Activated T-helper 1 cell treated with anti-CD3 and anti-CD28 coated beads, Interleukin-12 subunit alpha, Interleukin-12 subunit beta, Interleukin-2, Interleukin-4 antibody, amounts not matched to agents 30 ng/mL and 10 ng/mL and 1 ng/mL, durations not matched to agents 14 hours and 24 hours and 36 hours (primary cell): ENCODE results near the gene NRXN2. TPM values are rescaled to one million over a fixed set of nuclear protein-coding genes. Genes with fewer than 3 reads are reported as not detected.

ENCODE experiments used
- DNase-seq: peaks from one replicate; pipeline ENCODE4 v3.0.0; 2021; ENCODE audit warnings: low spot score
- H3K27ac Mint-ChIP-seq: one replicate; pipeline ENCODE4 v1.8.0; 2021; ENCODE audit warnings: mild to moderate bottlenecking, mixed read lengths
- H3K27me3 Mint-ChIP-seq: one replicate; pipeline ENCODE4 v1.8.0; 2022; ENCODE audit warnings: mild to moderate bottlenecking, moderate library complexity, mixed read lengths; ENCODE audit not compliant: insufficient read depth
- H3K36me3 Mint-ChIP-seq: one replicate; pipeline ENCODE4 v1.8.0; 2021; ENCODE audit warnings: low read depth, mixed read lengths
- H3K4me1 Mint-ChIP-seq: one replicate; pipeline ENCODE4 v1.8.0; 2021; ENCODE audit warnings: low read depth, mixed read lengths
- H3K4me3 Mint-ChIP-seq: one replicate; pipeline ENCODE4 v1.8.0; 2021; ENCODE audit warnings: mild to moderate bottlenecking, moderate library complexity, mixed read lengths
- H3K9me3 Mint-ChIP-seq: one replicate; pipeline ENCODE4 v1.8.0; 2021; ENCODE audit warnings: mixed read lengths
- intact Hi-C: fragments of 100-400 bp; cut with micrococcal nuclease; formaldehyde crosslinking; loops from one replicate; pipeline ENCODE4 v1.15.1; 2024
- total RNA-seq: library from RNA; stranded (reverse); gene quantifications from 2 replicates; pipeline ENCODE4 v1.2.3, GENCODE V29; 2022

Gene NRXN2
- total RNA-seq, 1 donor from 2014 or later = 0.23 TPM

GRCh38 chr11:64729851-64730382 is 6.9 kb upstream of the NRXN2 start:
- no peak overlapping the region for H3K4me3 Mint-ChIP-seq
- no peak overlapping the region for H3K27ac Mint-ChIP-seq
- no peak for DNase-seq
- H3K36me3 Mint-ChIP-seq = peaks cover 27% of the 10 kb centered on the region
- peaks cover 4% of the 10 kb centered on the region for H3K4me1 Mint-ChIP-seq
- intact Hi-C loops = no loop called here
- no peaks in the 10 kb centered on the region for H3K9me3 Mint-ChIP-seq
- no peaks in the 10 kb centered on the region for H3K27me3 Mint-ChIP-seq

DNA sequence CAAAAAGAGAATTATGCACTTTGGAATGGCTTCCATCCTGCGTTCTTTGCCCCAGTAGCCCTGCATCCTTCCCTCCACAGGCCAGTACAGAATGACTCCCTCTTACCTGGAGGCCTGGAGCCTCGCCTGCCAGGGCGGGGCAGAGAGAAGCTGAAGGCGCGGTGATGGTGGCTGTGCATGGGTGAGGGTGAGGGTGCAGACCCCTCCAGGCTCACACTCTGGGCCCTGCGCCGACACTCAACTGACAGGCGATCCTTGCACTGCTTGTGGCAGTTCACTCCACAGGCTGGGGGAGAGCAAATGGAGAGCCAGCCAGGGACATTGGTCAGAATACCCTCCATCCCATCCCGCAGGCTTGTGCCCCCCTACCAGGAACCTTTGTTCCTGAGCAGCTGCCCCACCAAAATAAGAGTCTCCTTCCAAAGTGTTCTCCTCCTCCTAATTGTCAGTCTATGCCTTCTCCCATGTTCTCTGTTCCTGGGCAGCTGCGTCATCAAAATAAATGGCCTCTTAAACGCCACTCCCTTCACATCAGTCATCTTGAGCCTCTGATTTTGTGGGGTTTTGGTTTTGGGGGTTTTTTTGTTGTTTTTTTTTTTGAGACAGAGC is 5.9 kb upstream of the NRXN2 start:
- H3K27me3 Mint-ChIP-seq = no peaks in the 10 kb centered on the region
- intact Hi-C loops = no loop called here
- no peak overlapping the region for H3K27ac Mint-ChIP-seq
- peaks cover 12% of the 10 kb centered on the region for H3K4me1 Mint-ChIP-seq
- H3K9me3 Mint-ChIP-seq = no peaks in the 10 kb centered on the region
- no peak for DNase-seq
- H3K36me3 Mint-ChIP-seq = peaks cover 20% of the 10 kb centered on the region
- H3K4me3 Mint-ChIP-seq = no peak overlapping the region

DNA sequence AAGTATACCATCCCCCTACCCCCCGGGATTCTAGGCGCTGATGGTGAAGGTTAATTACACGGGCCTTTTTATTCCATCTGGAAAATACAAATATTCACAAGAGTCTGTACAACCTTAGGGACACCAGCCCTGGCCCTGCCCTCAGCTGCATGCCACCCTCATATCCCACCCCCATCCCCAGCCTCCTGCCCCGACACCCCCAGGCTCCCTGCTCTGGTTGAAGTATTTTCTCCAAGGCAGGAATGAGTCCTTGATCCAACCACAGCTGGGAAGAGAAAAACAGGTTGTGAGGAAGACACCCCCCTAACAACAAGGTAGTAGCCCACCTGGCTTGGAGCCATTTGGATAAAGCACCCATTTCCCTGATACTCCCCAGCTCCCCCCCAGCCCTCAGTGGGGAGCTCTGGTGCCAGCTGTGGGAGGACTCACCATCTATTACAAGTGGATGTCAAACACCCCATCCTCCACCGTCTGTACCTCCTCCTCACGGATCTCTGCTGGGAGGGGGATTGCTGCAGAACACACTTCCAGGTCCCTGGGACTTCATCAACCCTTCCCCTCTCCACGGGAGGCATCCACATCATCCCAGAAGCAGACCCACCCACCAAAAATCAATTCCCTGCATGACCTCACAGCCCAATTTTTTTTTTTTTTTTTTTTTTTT is 4.0 kb upstream of the NRXN2 start:
- H3K27ac Mint-ChIP-seq = no peak overlapping the region

DNA sequence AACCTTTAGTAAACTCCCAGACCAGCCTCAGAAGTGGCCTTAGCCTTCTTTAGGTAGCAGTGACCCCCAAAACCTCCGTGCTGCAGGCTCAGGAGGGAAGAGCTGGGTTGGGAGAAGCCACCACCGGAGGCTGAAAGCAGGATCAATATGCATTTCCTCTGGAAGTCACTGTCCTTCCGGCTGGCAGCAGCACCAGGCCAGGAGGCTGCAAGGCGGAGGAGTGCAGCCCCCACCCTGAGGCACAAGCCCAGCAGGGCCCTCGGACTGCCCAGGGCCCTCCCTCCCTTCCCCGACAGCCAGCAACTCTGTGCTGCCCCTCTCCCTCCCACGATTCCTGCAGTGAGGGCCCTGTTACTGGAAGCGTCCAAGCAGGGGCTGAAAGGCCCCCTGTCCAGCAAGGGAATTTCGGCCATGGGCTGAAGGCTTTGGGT is 3.2 kb upstream of the NRXN2 start:
- Mint-ChIP-seq H3K9me3 (no peaks in the 10 kb centered on the region), H3K4me1 (peaks cover 13% of the 10 kb centered on the region), H3K27ac (no peak overlapping the region), H3K36me3 (peaks cover 13% of the 10 kb centered on the region), H3K27me3 (peaks cover 14% of the 10 kb centered on the region), H3K4me3 (no peak overlapping the region)
- intact Hi-C loops = no loop called here
- no peak for DNase-seq

More for the DNA sequence above, 4.0 kb upstream of the NRXN2 start:
- no peaks in the 10 kb centered on the region for H3K9me3 Mint-ChIP-seq
- intact Hi-C loops = no loop called here
- H3K27me3 Mint-ChIP-seq = peaks cover 7% of the 10 kb centered on the region
- no peak for DNase-seq
- no peak overlapping the region for H3K4me3 Mint-ChIP-seq
- H3K36me3 Mint-ChIP-seq = peaks cover 20% of the 10 kb centered on the region
- H3K4me1 Mint-ChIP-seq = peaks cover 13% of the 10 kb centered on the region

GRCh38 chr11:64724863-64725532 is 2.0 kb upstream of the NRXN2 start:
- intact Hi-C loops = no loop called here
- peaks cover 26% of the 10 kb centered on the region for H3K27me3 Mint-ChIP-seq
- H3K4me1 Mint-ChIP-seq = peaks cover 13% of the 10 kb centered on the region
- peak overlapping the region; percentile 48 for H3K4me3 Mint-ChIP-seq
- H3K9me3 Mint-ChIP-seq = no peaks in the 10 kb centered on the region
- no peak for DNase-seq
- peaks cover 11% of the 10 kb centered on the region for H3K36me3 Mint-ChIP-seq
- peak overlapping the region; percentile 64 for H3K27ac Mint-ChIP-seq

- DNase-seq = no peak
- Mint-ChIP-seq H3K4me3 (peak overlapping the region; percentile 62), H3K4me1 (peaks cover 13% of the 10 kb centered on the region), H3K36me3 (peaks cover 11% of the 10 kb centered on the region), H3K9me3 (no peaks in the 10 kb centered on the region), H3K27me3 (peaks cover 33% of the 10 kb centered on the region), H3K27ac (peak overlapping the region; percentile 52)
- intact Hi-C loops = loop anchor here (1.0 kb wide), 3 partner anchors 19 to 171 kb away; no protein-coding TSS in a partner anchor
These were observed 1.2 kb upstream of the NRXN2 start for GRCh38 chr11:64723907-64724862.

DNA sequence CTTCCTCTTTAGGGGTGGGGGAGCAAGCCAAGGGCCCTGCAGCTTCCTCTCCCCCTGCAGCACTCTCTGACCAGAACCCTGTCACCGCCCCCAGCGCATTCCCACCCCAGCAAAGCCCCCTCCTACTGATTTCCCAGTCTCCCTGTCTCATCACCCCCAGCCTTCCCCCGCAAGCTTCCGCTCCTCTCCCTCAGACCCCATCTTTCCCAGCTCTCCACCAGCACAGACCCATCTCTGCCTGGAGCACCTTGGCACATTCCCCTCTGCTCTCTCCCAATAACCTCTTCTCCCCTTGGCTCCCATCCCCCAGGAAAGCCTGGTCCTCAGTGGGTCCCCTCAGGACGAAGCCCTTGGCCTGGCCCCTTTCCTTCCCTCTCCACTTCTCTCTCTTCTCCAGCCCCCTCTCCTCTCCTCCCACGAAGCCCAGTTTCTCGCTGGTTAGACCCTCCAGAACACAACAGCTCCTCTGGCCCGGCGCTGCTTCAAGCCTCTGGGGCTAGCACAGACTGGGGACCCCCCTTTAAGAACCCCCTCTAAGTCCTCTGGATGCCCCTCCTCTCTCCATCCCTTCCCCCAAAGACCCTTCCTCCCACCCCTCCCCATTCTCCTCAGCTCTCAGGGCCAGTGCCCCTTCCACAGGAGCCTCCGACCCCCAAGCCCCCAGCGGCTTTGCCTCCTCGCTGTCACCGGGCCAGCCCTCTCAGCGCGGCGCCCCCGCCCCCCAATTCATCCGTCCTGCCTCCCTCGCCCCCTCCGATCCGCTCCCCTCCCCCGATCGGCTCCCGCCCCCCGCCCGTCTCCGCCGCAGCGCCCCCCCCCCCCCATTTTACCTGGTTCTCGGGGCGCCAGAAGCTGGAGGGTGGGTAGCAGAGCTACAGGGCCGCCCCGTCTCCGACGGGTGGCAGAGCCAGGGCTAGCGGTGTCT is 594 bp downstream of the NRXN2 start:
- Mint-ChIP-seq H3K4me1 (peaks cover 13% of the 10 kb centered on the region), H3K36me3 (no peaks in the 10 kb centered on the region), H3K27me3 (peaks cover 47% of the 10 kb centered on the region), H3K4me3 (peak overlapping the region; percentile 56), H3K9me3 (no peaks in the 10 kb centered on the region), H3K27ac (peak overlapping the region; percentile 34)
- intact Hi-C loops = loop anchor here (1.0 kb wide), 3 partner anchors 21 to 169 kb away; no protein-coding TSS in a partner anchor
- no peak for DNase-seq

DNA sequence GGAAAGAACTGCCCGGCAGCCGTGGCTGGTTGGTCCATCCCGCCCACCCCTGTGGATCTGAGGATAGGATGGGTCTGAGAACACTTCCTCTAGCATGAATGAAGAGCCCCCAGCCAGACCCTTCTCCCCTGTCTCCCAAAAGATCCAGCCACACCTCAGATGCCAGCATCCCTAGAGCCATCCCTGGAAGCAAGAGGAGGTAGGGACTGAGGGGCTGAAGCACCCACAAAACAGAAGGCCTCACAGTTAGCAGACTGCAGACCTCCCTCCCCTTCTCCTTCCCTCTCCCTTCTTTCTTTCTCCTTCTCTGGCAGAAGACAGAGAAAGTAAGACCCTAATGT is 1.7 kb downstream of the NRXN2 start:
- intact Hi-C loops = no loop called here
- DNase-seq = no peak
- Mint-ChIP-seq H3K4me3 (no peak overlapping the region), H3K4me1 (peaks cover 13% of the 10 kb centered on the region), H3K36me3 (no peaks in the 10 kb centered on the region), H3K9me3 (no peaks in the 10 kb centered on the region), H3K27ac (no peak overlapping the region), H3K27me3 (peaks cover 57% of the 10 kb centered on the region)

GRCh38 chr11:64720640-64721358 is 2.2 kb downstream of the NRXN2 start:
- H3K27me3 Mint-ChIP-seq = peaks cover 59% of the 10 kb centered on the region
- no peak overlapping the region for H3K27ac Mint-ChIP-seq
- H3K4me3 Mint-ChIP-seq = no peak overlapping the region
- H3K9me3 Mint-ChIP-seq = no peaks in the 10 kb centered on the region
- no peak for DNase-seq
- H3K4me1 Mint-ChIP-seq = peaks cover 13% of the 10 kb centered on the region
- H3K36me3 Mint-ChIP-seq = no peaks in the 10 kb centered on the region
- intact Hi-C loops = no loop called here

DNA sequence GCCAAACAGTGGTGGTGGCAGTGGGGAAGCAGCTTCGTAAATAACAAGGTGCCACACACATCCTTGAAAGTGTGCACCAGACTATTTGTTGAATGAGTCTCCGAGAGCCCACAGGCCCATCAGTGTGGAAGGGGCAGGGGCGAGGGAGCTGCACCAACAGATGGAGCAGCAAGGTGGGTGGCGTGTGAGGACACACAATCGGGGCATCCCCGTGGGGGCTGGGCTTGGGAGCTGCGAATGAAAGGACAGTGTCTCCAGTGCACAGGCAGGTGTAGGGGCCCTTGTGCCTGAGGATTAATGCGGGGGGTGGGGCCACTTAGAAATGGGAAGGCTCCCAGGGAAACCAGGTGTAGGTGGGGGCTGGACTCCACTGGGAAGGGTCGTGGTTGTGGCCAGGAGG is 2.8 kb downstream of the NRXN2 start:
- intact Hi-C loops = no loop called here
- Mint-ChIP-seq H3K4me1 (peaks cover 11% of the 10 kb centered on the region), H3K27me3 (peaks cover 65% of the 10 kb centered on the region), H3K27ac (no peak overlapping the region), H3K4me3 (no peak overlapping the region), H3K9me3 (no peaks in the 10 kb centered on the region), H3K36me3 (no peaks in the 10 kb centered on the region)
- no peak for DNase-seq

DNA sequence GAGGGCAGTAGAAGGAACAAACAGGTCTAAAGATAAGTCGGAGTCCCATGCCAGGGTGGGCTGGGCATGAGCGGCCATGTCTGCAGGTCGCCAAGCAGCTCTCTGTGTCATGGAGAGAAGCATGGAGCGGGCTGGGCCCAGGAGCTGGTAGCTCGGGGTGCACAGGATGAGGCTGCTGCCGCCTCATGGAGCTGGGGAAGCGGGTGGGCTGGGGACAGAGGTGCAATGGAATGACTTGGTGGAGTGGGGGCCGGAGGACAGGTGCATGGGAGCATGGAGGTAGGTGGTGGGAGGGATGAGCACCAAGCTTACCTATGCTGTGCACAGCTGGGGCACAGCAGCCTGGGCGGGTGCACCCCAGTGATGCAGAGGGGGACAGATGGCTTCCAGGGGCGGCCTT is 3.6 kb downstream of the NRXN2 start:
- no peaks in the 10 kb centered on the region for H3K9me3 Mint-ChIP-seq
- intact Hi-C loops = no loop called here
- H3K27ac Mint-ChIP-seq = no peak overlapping the region
- H3K4me1 Mint-ChIP-seq = peaks cover 7% of the 10 kb centered on the region
- no peak for DNase-seq
- H3K4me3 Mint-ChIP-seq = no peak overlapping the region
- H3K27me3 Mint-ChIP-seq = peaks cover 72% of the 10 kb centered on the region
- H3K36me3 Mint-ChIP-seq = no peaks in the 10 kb centered on the region
